PC-3 (cell line): ENCODE results near the gene SNX19.

Experiments
- EZH2phosphoT487 ChIP-seq: fragments of 300-600 bp; sonication (generic); IDR thresholded peaks from 2 replicates; pipeline ENCODE4 v1.6.1; 2018; ENCODE audit warnings: mild to moderate bottlenecking, antibody characterized with exemption, low read length, borderline replicate concordance
- TF ChIP-seq, protein P1 (sequence below): fragments of 300-600 bp; sonication (generic); conservative IDR thresholded peaks from 2 replicates; pipeline ENCODE4 v1.5.1; 2017; ENCODE audit warnings: antibody characterized with exemption, low read depth, mild to moderate bottlenecking, low read length

DNA sequence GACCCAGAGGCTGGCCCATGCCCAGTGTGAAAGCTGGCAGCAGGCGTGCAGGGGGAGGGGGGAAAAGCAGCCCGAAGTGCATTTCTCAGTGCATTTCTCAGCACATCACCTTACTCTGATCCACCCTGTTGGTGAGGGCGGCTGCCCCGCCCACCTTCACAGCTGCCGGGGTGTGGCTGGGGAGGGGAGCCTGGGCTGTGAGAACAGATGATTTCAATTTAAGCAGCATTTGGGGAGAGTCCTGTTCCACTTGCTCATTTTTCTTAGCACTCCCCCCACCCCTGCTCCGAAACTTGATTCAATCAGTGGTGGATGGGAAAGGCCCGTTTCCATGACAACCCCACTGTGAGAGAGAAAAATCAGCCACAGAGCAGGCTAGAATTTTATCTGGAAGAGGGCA is 84.8 kb downstream of the SNX19 start:
- TF ChIP-seq, protein P1, sequence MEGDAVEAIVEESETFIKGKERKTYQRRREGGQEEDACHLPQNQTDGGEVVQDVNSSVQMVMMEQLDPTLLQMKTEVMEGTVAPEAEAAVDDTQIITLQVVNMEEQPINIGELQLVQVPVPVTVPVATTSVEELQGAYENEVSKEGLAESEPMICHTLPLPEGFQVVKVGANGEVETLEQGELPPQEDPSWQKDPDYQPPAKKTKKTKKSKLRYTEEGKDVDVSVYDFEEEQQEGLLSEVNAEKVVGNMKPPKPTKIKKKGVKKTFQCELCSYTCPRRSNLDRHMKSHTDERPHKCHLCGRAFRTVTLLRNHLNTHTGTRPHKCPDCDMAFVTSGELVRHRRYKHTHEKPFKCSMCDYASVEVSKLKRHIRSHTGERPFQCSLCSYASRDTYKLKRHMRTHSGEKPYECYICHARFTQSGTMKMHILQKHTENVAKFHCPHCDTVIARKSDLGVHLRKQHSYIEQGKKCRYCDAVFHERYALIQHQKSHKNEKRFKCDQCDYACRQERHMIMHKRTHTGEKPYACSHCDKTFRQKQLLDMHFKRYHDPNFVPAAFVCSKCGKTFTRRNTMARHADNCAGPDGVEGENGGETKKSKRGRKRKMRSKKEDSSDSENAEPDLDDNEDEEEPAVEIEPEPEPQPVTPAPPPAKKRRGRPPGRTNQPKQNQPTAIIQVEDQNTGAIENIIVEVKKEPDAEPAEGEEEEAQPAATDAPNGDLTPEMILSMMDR = no peak
- no peak for TF ChIP-seq EZH2phosphoT487
